OCI-LY3 (cell line): ENCODE results near the gene ANKRD11.

Source experiments
- EZH2phosphoT487 ChIP-seq: fragments of 200-600 bp; shearing (Covaris generic); IDR thresholded peaks from 2 replicates; pipeline ENCODE4 v1.6.1; 2018; ENCODE audit warnings: antibody characterized with exemption, mixed run types, low read depth
- TF ChIP-seq, protein P1 (sequence below): fragments of 200-600, 300-600 bp; sonication (generic); IDR thresholded peaks from 2 replicates; pipeline ENCODE4 v1.5.1; 2014; ENCODE audit warnings: antibody characterized with exemption, low read length, low read depth

DNA sequence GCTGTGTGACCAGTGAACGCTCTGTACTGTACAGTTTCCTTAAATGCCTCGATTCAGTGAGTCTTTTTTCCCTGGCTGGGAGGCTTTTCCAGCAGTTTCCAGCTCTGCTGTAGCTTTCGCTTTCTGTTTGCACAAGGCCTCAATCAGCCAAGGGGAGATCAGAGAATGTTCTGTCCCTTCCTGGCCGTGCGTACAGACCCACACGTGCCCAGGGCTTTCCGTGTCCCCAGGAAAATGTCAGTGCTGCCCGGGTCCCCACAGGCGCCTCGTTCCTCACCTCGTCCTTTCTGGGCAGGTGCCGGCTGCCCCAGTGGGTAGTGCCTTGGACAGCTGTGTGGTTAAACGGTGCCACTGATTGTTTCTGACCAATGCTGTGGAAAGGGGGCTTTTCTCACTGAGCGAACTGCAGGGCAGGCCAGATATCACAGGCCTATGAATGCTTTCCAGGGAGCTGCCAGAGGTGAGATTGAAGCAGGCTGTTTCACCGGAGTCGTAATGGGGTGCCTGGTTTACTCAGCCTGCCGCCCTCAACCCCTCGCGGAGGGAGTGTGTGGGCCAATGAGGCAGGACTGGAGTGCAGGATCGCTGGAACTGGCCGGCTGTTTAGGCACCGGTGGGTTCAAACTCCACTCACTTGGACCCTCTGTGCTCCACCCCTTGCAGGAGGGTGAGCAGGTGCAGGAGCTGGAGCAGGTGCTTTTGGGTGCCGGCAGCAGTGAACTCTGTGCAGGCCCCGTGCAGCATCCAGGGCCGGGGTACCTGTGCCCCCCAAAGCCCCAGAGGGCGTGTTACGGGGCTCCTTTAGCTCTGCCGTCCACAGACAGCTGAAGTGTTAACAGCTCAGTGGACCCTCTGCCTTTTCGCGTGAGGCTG is 228.4 kb downstream of the ANKRD11 start:
- TF ChIP-seq, protein P1, sequence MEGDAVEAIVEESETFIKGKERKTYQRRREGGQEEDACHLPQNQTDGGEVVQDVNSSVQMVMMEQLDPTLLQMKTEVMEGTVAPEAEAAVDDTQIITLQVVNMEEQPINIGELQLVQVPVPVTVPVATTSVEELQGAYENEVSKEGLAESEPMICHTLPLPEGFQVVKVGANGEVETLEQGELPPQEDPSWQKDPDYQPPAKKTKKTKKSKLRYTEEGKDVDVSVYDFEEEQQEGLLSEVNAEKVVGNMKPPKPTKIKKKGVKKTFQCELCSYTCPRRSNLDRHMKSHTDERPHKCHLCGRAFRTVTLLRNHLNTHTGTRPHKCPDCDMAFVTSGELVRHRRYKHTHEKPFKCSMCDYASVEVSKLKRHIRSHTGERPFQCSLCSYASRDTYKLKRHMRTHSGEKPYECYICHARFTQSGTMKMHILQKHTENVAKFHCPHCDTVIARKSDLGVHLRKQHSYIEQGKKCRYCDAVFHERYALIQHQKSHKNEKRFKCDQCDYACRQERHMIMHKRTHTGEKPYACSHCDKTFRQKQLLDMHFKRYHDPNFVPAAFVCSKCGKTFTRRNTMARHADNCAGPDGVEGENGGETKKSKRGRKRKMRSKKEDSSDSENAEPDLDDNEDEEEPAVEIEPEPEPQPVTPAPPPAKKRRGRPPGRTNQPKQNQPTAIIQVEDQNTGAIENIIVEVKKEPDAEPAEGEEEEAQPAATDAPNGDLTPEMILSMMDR: no peak
- TF ChIP-seq EZH2phosphoT487: no peak
